ENCODE data around the gene BTN3A1.

DNA sequence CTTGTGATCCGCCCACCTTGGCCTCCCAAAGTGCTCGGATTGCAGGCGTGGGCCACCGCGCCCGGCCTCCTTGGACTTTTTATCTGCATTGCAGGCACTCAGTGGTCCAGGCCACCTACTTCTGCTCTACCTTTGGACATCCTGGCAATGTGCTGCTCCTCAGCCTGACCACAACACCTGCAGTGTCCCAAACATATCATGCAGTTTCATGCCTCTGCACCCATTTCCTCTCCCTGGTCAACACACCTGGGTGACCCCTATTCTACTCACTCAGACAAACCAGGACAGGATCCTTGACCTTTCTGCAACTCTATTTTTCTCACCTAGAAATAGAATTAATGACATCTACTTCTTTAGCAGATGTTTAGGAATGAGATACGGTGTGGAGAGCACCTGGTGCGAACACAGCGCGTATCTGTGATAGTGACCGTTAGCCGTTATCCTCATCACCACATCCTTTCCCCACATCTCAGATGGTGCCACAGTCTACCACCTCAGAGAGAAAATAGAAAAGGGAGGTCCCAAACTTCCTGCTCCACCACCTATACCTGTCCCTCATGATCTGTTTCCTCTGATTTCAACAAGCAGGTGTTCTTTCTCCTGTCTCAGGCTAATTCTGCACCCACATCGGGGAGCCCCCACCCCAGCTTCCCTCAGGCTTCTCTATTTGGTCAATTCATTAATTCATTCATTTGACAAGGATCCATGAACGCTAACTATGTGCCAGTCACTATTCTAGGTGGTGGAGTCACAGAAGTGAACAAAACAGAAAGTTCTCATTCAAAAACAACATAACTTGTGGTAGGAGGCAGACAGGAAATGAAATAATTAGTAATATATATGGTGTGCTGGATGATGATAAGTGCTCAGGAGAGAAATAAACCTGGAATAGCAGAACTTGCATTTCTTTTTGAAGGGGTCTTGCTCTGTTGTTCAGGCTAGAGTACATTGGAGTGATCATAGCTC lies 41.3 kb upstream of the BTN3A1 start:
- TF ChIP-seq, protein P1, sequence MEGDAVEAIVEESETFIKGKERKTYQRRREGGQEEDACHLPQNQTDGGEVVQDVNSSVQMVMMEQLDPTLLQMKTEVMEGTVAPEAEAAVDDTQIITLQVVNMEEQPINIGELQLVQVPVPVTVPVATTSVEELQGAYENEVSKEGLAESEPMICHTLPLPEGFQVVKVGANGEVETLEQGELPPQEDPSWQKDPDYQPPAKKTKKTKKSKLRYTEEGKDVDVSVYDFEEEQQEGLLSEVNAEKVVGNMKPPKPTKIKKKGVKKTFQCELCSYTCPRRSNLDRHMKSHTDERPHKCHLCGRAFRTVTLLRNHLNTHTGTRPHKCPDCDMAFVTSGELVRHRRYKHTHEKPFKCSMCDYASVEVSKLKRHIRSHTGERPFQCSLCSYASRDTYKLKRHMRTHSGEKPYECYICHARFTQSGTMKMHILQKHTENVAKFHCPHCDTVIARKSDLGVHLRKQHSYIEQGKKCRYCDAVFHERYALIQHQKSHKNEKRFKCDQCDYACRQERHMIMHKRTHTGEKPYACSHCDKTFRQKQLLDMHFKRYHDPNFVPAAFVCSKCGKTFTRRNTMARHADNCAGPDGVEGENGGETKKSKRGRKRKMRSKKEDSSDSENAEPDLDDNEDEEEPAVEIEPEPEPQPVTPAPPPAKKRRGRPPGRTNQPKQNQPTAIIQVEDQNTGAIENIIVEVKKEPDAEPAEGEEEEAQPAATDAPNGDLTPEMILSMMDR (IDR thresholded peaks at IDR 0.05), result no peak
- TF ChIP-seq POLR2A (IDR thresholded peaks at IDR 0.05) (no peak), EP300 (IDR thresholded peaks at IDR 0.05) (no peak)

Data from sigmoid colon (tissue), 4 donors.